D721Med (cell line): ENCODE measurements around the gene FIBIN.
"Not testable (repeated sequence)": the region's sequence is repeated elsewhere in the genome, so short reads cannot be mapped to it uniquely, and the experiment has no call there.

Experiments used
- DNase-seq: peaks from one replicate; pipeline ENCODE4 v3.0.0; 2011; ENCODE audit warnings: low spot score; ENCODE audit not compliant: insufficient read length
- FAIRE-seq: peaks from 2 replicates; lab custom pipeline; 2011; peaks lifted over from hg19 to GRCh38; lab: Jason Lieb, UNC
- TF ChIP-seq, protein P1 (sequence below): IDR thresholded peaks from 2 replicates; pipeline ENCODE4 v1.5.1; 2012; ENCODE audit warnings: mild to moderate bottlenecking, control low read depth; ENCODE audit not compliant: insufficient read depth; ENCODE audit errors: missing control alignments

The FIBIN gene

DNA sequence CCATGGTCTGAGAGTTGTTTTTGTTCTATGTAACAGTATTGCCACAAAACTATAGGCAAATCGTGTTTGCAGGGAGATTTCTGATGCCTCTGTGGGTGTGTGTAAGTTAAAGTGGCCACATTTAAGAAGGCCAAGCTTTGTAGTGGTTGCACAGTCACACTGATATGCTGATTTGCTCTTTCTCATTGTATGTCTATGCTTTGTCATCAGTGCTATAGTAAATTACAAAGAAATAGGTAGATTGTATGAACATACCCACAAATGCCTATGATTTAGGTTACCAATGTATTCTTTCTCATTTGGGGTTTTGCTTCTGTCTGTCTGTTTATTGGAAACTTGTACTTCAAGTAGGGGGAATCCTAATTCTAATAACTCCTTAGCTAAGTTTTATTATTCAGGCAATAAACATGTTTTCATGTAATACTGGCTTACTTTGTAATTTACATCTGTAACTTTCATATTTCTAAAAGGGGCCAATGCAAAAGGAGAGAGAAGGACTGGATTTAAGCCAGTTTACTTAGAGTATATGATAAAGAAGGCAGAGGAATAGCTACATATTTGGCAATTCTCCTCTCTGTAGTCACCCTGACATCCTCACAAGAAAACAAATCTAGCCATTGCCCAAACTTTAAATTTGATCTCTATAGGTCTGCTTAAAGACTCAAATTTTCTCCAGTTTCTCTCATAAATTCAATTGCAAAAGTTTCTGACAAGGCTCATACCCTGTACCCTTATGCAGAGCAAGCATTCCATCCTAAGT is 2.0 kb downstream of the FIBIN start:
- DNase-seq (no peak), FAIRE-seq (no peak)
- TF ChIP-seq, protein P1, sequence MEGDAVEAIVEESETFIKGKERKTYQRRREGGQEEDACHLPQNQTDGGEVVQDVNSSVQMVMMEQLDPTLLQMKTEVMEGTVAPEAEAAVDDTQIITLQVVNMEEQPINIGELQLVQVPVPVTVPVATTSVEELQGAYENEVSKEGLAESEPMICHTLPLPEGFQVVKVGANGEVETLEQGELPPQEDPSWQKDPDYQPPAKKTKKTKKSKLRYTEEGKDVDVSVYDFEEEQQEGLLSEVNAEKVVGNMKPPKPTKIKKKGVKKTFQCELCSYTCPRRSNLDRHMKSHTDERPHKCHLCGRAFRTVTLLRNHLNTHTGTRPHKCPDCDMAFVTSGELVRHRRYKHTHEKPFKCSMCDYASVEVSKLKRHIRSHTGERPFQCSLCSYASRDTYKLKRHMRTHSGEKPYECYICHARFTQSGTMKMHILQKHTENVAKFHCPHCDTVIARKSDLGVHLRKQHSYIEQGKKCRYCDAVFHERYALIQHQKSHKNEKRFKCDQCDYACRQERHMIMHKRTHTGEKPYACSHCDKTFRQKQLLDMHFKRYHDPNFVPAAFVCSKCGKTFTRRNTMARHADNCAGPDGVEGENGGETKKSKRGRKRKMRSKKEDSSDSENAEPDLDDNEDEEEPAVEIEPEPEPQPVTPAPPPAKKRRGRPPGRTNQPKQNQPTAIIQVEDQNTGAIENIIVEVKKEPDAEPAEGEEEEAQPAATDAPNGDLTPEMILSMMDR, result no peak

DNA sequence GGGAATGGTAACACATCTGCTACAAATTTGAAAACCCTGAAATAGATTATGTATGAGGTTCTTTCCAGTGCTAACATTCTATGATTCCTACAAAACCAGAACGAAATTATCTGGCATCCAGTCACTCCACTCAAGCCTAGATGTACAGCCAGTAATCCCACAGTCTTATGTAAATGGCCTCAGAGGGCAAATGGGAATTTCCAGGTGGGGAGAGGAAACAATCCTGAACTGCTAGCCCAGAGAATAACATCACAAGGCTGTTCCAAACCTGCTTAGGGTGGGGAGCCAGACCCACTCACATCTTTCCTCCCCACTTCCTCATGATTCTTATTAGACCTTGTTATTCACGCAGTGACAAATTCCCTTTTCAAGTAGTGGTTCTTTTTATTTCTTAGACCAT is 3.5 kb downstream of the FIBIN start:
- DNase-seq, result no peak
- TF ChIP-seq, protein P1, result no peak
- no peak for FAIRE-seq

DNA sequence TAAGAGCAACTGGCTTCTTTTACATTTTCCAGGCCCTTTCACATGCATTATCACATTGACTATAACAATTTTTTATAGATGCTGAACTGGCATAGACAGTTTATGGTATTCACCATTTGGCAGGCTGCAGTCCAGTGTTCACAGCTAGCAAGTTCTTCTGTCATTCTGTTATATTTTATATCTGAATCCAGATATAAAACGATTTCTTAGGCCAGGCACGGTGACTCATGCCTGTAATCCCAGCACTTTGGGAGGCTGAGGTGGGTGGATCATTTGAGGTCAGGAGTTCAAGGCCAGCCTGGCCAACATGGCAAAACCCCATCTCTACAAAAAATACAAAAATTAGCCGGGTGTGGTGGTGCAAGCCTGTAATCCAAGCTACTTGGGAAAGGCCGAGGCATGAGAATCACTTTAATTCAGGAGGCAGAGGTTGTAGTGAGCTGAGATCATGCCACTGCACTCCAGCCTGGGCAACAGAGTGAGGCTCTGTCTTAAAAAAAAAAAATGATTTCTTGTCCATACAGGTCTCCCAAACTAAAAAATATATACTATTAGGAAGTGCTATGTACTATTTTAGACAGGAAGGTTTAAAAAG is 7.3 kb downstream of the FIBIN start:
- DNase-seq, FAIRE-seq: not testable (repeated sequence)

DNA sequence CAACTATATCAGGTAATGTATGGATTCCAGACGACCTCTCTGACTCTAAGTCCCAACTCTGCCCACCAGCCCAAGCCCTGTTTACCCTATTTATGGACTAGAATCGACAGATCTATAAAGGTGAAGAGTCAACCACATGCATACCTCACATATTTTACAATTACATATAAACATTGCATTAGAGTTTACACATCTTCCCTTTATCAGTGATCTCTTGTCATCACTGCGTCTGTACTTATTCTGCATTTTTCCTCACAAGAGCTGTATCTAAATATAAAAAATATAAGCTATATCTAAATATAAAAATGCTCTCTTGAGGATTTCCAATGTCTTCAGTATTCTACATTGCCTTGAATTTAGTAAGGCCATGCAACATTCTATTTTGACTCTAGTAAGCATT is 8.5 kb downstream of the FIBIN start:
- TF ChIP-seq, protein P1, result no peak
- FAIRE-seq, result no peak
- no peak for DNase-seq

DNA sequence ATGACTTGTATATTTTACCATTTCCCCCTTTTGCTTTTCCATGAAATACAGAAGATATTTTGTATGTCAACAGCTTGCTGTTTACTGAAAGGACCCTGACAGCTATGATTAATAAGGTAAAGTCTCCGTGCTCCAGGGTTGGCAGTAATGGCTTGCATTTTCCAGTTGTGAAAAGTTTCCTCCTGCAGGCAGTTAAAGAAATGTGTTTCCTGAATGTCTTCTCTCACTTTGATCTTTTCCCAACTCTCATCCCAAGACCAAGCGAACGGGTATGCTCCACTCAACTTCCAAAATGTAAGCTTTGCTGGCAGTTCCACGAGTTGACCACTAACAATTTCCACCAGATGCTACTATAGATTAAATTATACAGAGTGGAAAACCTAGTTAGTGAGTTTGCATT is 8.9 kb downstream of the FIBIN start:
- TF ChIP-seq, protein P1, result no peak
- FAIRE-seq, result no peak
- no peak for DNase-seq

DNA sequence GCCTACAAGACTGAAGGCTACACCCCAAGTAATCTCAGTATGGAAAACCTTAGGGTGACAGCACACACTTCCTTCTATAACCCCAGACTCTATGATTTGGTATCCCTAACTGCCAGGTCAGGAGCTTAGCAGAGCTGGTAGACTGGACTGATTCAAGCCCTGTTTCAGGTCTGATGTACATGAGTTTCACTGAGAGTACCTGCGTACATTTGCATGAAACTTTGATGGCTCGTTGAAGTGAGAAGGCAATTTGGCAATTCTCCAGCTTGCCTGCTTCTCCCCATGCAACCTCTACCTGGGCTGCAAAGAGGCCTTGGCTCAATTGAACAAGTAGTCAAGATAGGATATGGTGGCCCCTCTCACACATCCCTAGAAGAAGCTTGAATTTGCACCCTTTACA is 10.2 kb downstream of the FIBIN start:
- TF ChIP-seq, protein P1, result no peak
- FAIRE-seq (no peak), DNase-seq (no peak)

DNA sequence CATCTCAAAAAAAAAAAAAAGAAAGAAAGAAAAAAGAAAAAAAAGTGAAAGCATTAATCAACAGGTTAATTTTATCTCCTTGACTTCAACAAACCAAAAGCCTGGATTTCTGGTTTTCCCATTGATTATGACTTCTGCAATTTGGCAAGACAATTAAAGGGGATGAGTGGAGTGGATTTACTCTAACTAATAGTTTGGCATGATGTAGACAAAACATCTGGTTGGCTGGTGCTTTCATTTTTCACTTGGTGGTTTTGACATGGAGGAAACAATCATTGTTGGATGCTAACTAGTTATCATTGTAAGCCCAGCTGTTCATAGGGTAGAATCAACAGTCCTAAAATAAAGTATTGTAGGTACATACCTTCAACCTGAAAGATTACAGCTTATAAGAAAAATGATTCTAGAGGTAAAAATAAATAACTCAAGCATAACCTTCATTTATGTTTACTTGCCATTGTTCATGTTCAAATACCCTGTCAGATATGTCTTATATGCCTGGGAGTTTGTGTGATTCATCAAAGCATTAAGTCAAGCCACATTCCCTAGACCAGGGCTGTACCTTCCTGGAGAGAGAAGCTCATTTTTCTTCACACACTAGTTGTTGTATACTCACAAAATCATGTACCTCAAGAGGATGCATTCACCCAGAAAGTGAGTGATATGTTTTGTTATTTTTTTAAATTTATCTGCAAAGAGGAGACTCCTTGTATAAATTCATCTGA is 15.1 kb downstream of the FIBIN start:
- TF ChIP-seq, protein P1, result no peak
- DNase-seq (no peak), FAIRE-seq (no peak)
